A549 (cell line): Measurements from ENCODE around the gene FZD10.

Experiments
- RARB ChIP-seq: fragments of 250-450 bp; sonication (Bioruptor Pico); IDR thresholded peaks from 2 replicates; pipeline ENCODE4 v1.8.0; 2021; ENCODE audit warnings: mild to moderate bottlenecking, moderate library complexity
- RCOR1 ChIP-seq: fragments of 150-350 bp; IDR thresholded peaks from 2 replicates; pipeline ENCODE4 v1.6.1; 2014; ENCODE audit warnings: antibody characterized with exemption, low read length, low read depth
- TF ChIP-seq, protein P1 (sequence below): fragments of >200 bp; sonication (Bioruptor Twin); formaldehyde crosslinking; IDR thresholded peaks from 3 replicates; pipeline ENCODE4 v1.5.1; 2016
- TF ChIP-seq, protein P2 (sequence below): IDR thresholded peaks from 2 replicates; pipeline ENCODE4 v1.6.1; 2012

DNA sequence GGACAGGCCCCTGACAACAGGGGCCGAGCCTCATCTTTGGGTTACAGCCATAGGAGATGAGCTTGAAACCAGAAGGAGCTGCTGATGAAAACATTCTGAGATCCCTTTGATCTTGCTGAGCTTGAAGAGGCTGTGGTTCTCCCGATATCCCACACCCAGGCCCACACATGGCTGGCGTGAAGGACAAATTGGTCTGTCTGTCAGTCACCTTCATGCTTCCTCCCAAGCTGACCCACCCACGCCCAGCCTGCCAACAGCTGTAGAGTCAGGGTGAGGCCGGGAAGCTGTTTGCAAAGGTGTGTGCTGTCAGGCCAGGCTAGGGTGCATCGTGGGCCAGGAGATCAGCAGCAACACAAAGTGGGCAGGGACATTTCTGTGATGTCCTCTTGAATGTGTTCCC, 43.2 kb downstream of the FZD10 start:
- TF ChIP-seq, protein P1, sequence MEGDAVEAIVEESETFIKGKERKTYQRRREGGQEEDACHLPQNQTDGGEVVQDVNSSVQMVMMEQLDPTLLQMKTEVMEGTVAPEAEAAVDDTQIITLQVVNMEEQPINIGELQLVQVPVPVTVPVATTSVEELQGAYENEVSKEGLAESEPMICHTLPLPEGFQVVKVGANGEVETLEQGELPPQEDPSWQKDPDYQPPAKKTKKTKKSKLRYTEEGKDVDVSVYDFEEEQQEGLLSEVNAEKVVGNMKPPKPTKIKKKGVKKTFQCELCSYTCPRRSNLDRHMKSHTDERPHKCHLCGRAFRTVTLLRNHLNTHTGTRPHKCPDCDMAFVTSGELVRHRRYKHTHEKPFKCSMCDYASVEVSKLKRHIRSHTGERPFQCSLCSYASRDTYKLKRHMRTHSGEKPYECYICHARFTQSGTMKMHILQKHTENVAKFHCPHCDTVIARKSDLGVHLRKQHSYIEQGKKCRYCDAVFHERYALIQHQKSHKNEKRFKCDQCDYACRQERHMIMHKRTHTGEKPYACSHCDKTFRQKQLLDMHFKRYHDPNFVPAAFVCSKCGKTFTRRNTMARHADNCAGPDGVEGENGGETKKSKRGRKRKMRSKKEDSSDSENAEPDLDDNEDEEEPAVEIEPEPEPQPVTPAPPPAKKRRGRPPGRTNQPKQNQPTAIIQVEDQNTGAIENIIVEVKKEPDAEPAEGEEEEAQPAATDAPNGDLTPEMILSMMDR, result no peak
- TF ChIP-seq RCOR1 (no peak), RARB (no peak)
- TF ChIP-seq, protein P2, sequence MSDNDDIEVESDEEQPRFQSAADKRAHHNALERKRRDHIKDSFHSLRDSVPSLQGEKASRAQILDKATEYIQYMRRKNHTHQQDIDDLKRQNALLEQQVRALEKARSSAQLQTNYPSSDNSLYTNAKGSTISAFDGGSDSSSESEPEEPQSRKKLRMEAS, result no peak
